ENCODE measurements around the gene PARP14. TPM values are rescaled to one million over a fixed set of nuclear protein-coding genes. Genes with fewer than 3 reads are reported as not detected.

Gene PARP14
- polyA plus RNA-seq, 1 donor from 2014 or later = not detected

- peaks cover 3% of the 10 kb centered on the region for H3K27me3 ChIP-seq (ENCODE audit: insufficient read depth, low read depth, low read length)
Measured at GRCh38 chr3:122687298-122687697, 6.7 kb downstream of the PARP14 start.

GRCh38 chr3:122688996-122689395 lies 8.4 kb downstream of the PARP14 start:
- Histone ChIP-seq H3K27me3 (ENCODE audit: insufficient read depth, low read depth, low read length) (no peaks in the 10 kb centered on the region), H3K27ac (ENCODE audit: low read length) (no peak overlapping the region), H3K9me2 (ENCODE audit: insufficient read depth, low read length) (no peaks in the 10 kb centered on the region), H4K20me1 (ENCODE audit: insufficient read depth) (no peaks in the 10 kb centered on the region), H3F3A (ENCODE audit: insufficient read depth, low read length, poor library complexity, severe bottlenecking) (no peaks in the 10 kb centered on the region), H3K79me2 (replicated peaks; ENCODE audit: insufficient read depth, low read length) (no peaks in the 10 kb centered on the region), H2AFZ (ENCODE audit: low read depth, low read length) (no peak overlapping the region), H3K9ac (ENCODE audit: low read length) (no peak overlapping the region), H3K36me3 (ENCODE audit: insufficient read depth, low read length) (no peaks in the 10 kb centered on the region), H3K9me3 (ENCODE audit: low read length) (no peaks in the 10 kb centered on the region), H3K4me2 (ENCODE audit: low read length) (no peak overlapping the region), H3K4me3 (ENCODE audit: low read length) (no peak overlapping the region)
- TF ChIP-seq EP300 (conservative IDR thresholded peaks at IDR 0.05; ENCODE audit: poor library complexity, severe bottlenecking) (no peak), MXI1 (conservative IDR thresholded peaks at IDR 0.05; ENCODE audit: poor library complexity, severe bottlenecking) (no peak), REST (IDR thresholded peaks at IDR 0.05; ENCODE audit: borderline replicate concordance) (no peak), CTCF (IDR thresholded peaks at IDR 0.05; ENCODE audit: poor library complexity, severe bottlenecking) (no peak), TAF1 (IDR thresholded peaks at IDR 0.05; ENCODE audit: low read depth) (no peak)

More at GRCh38 chr3:122687298-122687697, 6.7 kb downstream of the PARP14 start:
- Histone ChIP-seq H2AFZ (ENCODE audit: low read depth, low read length) (no peak overlapping the region), H3K4me3 (ENCODE audit: low read length) (no peak overlapping the region), H3F3A (ENCODE audit: insufficient read depth, low read length, poor library complexity, severe bottlenecking) (no peaks in the 10 kb centered on the region), H3K79me2 (replicated peaks; ENCODE audit: insufficient read depth, low read length) (no peaks in the 10 kb centered on the region), H3K9ac (ENCODE audit: low read length) (no peak overlapping the region), H3K27ac (ENCODE audit: low read length) (no peak overlapping the region), H3K9me2 (ENCODE audit: insufficient read depth, low read length) (no peaks in the 10 kb centered on the region), H3K9me3 (ENCODE audit: low read length) (no peaks in the 10 kb centered on the region), H3K36me3 (ENCODE audit: insufficient read depth, low read length) (no peaks in the 10 kb centered on the region), H3K4me2 (ENCODE audit: low read length) (no peak overlapping the region), H4K20me1 (ENCODE audit: insufficient read depth) (no peaks in the 10 kb centered on the region)
- TF ChIP-seq MXI1 (conservative IDR thresholded peaks at IDR 0.05; ENCODE audit: poor library complexity, severe bottlenecking) (no peak), REST (IDR thresholded peaks at IDR 0.05; ENCODE audit: borderline replicate concordance) (no peak), EP300 (conservative IDR thresholded peaks at IDR 0.05; ENCODE audit: poor library complexity, severe bottlenecking) (no peak), CTCF (IDR thresholded peaks at IDR 0.05; ENCODE audit: poor library complexity, severe bottlenecking) (no peak), SMC3 (conservative IDR thresholded peaks at IDR 0.05; ENCODE audit: poor library complexity) (no peak), RAD21 (conservative IDR thresholded peaks at IDR 0.05) (no peak), TAF1 (IDR thresholded peaks at IDR 0.05; ENCODE audit: low read depth) (no peak), EZH2 (IDR thresholded peaks at IDR 0.05; ENCODE audit: borderline replicate concordance, insufficient read depth, low read length, poor library complexity, severe bottlenecking) (no peak), POLR2AphosphoS5 (IDR thresholded peaks at IDR 0.05) (no peak)

Data from neural cell (in vitro differentiated cells).